ENCODE results near the gene BCAS4. TPM values are rescaled to one million over a fixed set of nuclear protein-coding genes. Genes with fewer than 3 reads are reported as not detected.

The BCAS4 gene
- total RNA-seq, 1 donor from 2014 or later: 8.9 TPM

DNA sequence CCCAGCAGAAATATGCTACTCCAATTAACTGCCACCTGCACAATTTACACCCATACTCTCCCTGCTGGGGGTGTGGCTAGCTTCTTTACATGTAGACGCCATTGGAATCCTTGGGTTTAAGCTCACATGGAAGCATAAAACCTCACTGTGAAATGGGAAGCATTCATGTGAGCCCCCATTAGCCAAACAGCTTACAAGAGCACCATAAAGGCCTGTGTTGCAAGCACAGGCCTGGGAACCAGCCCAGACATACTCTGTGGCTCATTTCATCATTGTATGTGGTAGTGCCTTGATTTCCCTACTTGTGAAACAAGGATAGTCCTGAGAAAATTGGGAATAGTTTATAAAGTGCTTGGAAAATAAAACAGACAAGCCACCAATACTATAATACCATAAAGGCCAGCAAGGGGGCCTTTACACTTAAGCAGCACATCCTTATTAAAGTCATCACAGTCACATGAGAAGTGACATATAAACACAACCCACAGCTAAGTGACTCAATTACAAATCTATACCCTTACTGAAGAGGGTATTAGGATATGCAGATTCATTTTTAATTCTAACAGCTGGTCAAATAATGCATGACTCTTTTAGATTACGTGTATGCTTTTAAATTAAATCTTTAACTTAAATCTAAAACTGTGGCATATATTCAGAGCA lies 129.5 kb downstream of the BCAS4 start:
- Mint-ChIP-seq H3K36me3 (ENCODE audit: insufficient read depth) (peaks cover 24% of the 10 kb centered on the region), H3K9me3 (ENCODE audit: low read depth) (no peaks in the 10 kb centered on the region), H3K4me3 (ENCODE audit: low read depth) (no peak overlapping the region), H3K27me3 (no peaks in the 10 kb centered on the region), H3K4me1 (ENCODE audit: low read depth) (peaks cover 56% of the 10 kb centered on the region), H3K27ac (peak overlapping the region; percentile 39)
- no peak for DNase-seq (ENCODE audit: low spot score, unreplicated experiment)
- TF ChIP-seq CTCF (IDR thresholded peaks at IDR 0.05; ENCODE audit: unreplicated experiment): no peak

DNA sequence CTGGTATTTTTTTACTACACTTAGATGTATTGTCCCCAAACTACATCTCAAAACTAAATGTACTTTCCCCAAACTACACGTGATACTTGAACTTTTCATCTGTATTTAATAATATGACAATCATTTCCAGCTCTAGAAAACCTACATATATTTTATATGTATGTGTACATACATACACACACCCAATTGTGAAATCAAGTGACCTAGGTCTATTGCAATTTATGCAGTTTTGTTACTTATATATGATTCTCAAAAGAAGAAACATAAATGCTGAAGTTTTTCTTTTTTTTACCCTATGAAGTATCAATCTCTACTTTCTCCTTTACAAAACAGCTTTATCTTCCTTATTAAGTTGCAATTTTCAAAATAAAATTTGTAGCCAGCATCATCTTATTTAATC lies 131.7 kb downstream of the BCAS4 start:
- H3K9me3 Mint-ChIP-seq (ENCODE audit: low read depth): no peaks in the 10 kb centered on the region
- peaks cover 50% of the 10 kb centered on the region for H3K4me1 Mint-ChIP-seq (ENCODE audit: low read depth)
- H3K36me3 Mint-ChIP-seq (ENCODE audit: insufficient read depth): peaks cover 25% of the 10 kb centered on the region
- H3K27ac Mint-ChIP-seq: no peak overlapping the region
- no peak overlapping the region for H3K4me3 Mint-ChIP-seq (ENCODE audit: low read depth)
- H3K27me3 Mint-ChIP-seq: no peaks in the 10 kb centered on the region
- DNase-seq (ENCODE audit: low spot score, unreplicated experiment): no peak
- no peak for TF ChIP-seq CTCF (IDR thresholded peaks at IDR 0.05; ENCODE audit: unreplicated experiment)

Other genes starting within 250 kb of the BCAS4 start
- gene RIPOR3, start 103.5 kb upstream of the BCAS4 start, total RNA-seq: 0.29 and 0.31 TPM in 2 replicates
- 29.7 and 32.9 TPM in 2 replicates for gene PARD6B, start 63.5 kb upstream of the BCAS4 start, total RNA-seq
- 127 and 144 TPM in 2 replicates for gene ADNP, start 136.4 kb downstream of the BCAS4 start, total RNA-seq
- gene DPM1, start 163.5 kb downstream of the BCAS4 start, total RNA-seq: 41.4 and 43.9 TPM in 2 replicates
- 5.6 and 5.8 TPM in 2 replicates for gene MOCS3, start 163.8 kb downstream of the BCAS4 start, total RNA-seq
- 7.8 and 10.5 TPM in 2 replicates for gene KCNG1, start 228.0 kb downstream of the BCAS4 start, total RNA-seq

Measured in progenitor cell of endocrine pancreas (in vitro differentiated cells).